Measurements from ENCODE around the gene KRT24.

KRT24 gene

DNA sequence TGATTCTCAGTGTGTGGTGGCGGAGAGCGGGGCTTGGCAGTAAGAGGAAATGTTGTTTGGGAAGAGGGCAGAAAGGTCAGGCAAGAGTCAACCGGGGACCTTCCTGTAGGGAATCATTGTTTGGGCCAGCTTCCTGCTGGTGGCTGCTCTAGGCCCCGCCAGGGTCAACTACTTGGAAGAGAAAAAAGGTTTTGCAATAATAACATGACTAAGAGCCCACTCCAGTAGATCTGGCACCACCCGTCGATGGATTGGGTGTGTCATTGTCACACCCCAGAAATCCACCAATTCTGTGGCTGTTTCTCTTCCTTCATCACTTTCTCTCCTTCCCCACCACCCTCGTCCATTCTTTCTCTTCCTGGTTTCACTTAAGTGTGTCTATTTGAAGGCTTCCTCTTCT lies 4.2 kb upstream of the KRT24 start:
- no peak overlapping the region for H3K9ac ChIP-seq (ENCODE audit: low read length)
- no peaks in the 10 kb centered on the region for H3K4me1 ChIP-seq (ENCODE audit: low read length)
- H3F3A ChIP-seq (ENCODE audit: insufficient read depth, low read length) = no peaks in the 10 kb centered on the region
- no peaks in the 10 kb centered on the region for H3K9me3 ChIP-seq (replicated peaks; ENCODE audit: insufficient read depth, low read length)
- no peaks in the 10 kb centered on the region for H3K27me3 ChIP-seq (replicated peaks; ENCODE audit: insufficient read depth, low read length)
- H2AFZ ChIP-seq (ENCODE audit: low read length) = no peak overlapping the region
- no peaks in the 10 kb centered on the region for H3K36me3 ChIP-seq (replicated peaks; ENCODE audit: insufficient read depth, low read length)
- H3K9me2 ChIP-seq (replicated peaks; ENCODE audit: insufficient read depth, low read length) = no peaks in the 10 kb centered on the region
- no peaks in the 10 kb centered on the region for H3K79me2 ChIP-seq (ENCODE audit: low read length)
- H3K4me2 ChIP-seq (ENCODE audit: low read depth, low read length) = no peak overlapping the region
- TF ChIP-seq CTCF (IDR thresholded peaks at IDR 0.05; ENCODE audit: low read length) = no peak
- no peak overlapping the region for H3K27ac ChIP-seq (ENCODE audit: low read length)
- DNase-seq = no peak
- no peak overlapping the region for H3K4me3 ChIP-seq (ENCODE audit: low read length)
- H4K20me1 ChIP-seq (ENCODE audit: insufficient read depth, low read length) = no peaks in the 10 kb centered on the region

GRCh38 chr17:40705584-40705983 lies 2.0 kb upstream of the KRT24 start:
- Histone ChIP-seq H3K9ac (ENCODE audit: low read length) (no peak overlapping the region), H3K27ac (ENCODE audit: low read length) (no peak overlapping the region), H3K4me1 (ENCODE audit: low read length) (no peaks in the 10 kb centered on the region), H3F3A (ENCODE audit: insufficient read depth, low read length) (no peaks in the 10 kb centered on the region), H3K79me2 (ENCODE audit: low read length) (no peaks in the 10 kb centered on the region), H4K20me1 (ENCODE audit: insufficient read depth, low read length) (no peaks in the 10 kb centered on the region), H3K36me3 (replicated peaks; ENCODE audit: insufficient read depth, low read length) (no peaks in the 10 kb centered on the region), H3K27me3 (replicated peaks; ENCODE audit: insufficient read depth, low read length) (no peaks in the 10 kb centered on the region), H3K4me3 (ENCODE audit: low read length) (no peak overlapping the region), H3K9me3 (replicated peaks; ENCODE audit: insufficient read depth, low read length) (no peaks in the 10 kb centered on the region), H3K4me2 (ENCODE audit: low read depth, low read length) (no peak overlapping the region), H3K9me2 (replicated peaks; ENCODE audit: insufficient read depth, low read length) (no peaks in the 10 kb centered on the region), H2AFZ (ENCODE audit: low read length) (no peak overlapping the region)
- no peak for TF ChIP-seq EZH2 (optimal IDR thresholded peaks at IDR 0.05; ENCODE audit: low read depth, low read length)
- TF ChIP-seq EZH2phosphoT487 (IDR thresholded peaks at IDR 0.05; ENCODE audit: low read length) = no peak
- no peak for TF ChIP-seq CTCF (IDR thresholded peaks at IDR 0.05; ENCODE audit: low read length)
- no peak for DNase-seq

DNA sequence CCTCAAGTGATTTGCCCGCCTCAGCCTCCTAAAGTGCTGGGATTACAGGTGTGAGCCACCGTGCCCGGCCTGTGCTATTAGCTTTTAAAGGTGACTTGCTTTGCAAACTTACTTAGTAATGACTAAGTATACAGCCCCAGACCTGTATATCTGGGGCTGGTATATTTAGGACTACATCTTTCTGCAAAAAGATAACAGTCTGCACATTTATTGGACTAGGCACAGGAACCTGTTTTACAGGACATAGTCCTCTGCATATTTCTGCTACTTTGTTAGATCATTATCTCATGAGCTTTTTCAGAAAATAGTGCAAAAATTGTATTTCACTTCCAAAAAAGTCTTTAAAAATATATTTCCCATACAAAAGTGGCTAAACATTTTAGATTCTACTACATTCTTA lies 1.3 kb downstream of the KRT24 start:
- no peak overlapping the region for H3K27ac ChIP-seq (ENCODE audit: low read length)
- TF ChIP-seq CTCF (IDR thresholded peaks at IDR 0.05; ENCODE audit: low read length) (no peak), EZH2phosphoT487 (IDR thresholded peaks at IDR 0.05; ENCODE audit: low read length) (no peak), EZH2 (optimal IDR thresholded peaks at IDR 0.05; ENCODE audit: low read depth, low read length) (no peak)
- H4K20me1 ChIP-seq (ENCODE audit: insufficient read depth, low read length) = no peaks in the 10 kb centered on the region
- no peaks in the 10 kb centered on the region for H3F3A ChIP-seq (ENCODE audit: insufficient read depth, low read length)
- no peak for DNase-seq
- no peaks in the 10 kb centered on the region for H3K9me3 ChIP-seq (replicated peaks; ENCODE audit: insufficient read depth, low read length)
- H3K4me1 ChIP-seq (ENCODE audit: low read length) = no peaks in the 10 kb centered on the region
- H3K4me3 ChIP-seq (ENCODE audit: low read length) = no peak overlapping the region
- no peak overlapping the region for H2AFZ ChIP-seq (ENCODE audit: low read length)
- H3K4me2 ChIP-seq (ENCODE audit: low read depth, low read length) = no peak overlapping the region
- no peaks in the 10 kb centered on the region for H3K9me2 ChIP-seq (replicated peaks; ENCODE audit: insufficient read depth, low read length)
- H3K27me3 ChIP-seq (replicated peaks; ENCODE audit: insufficient read depth, low read length) = no peaks in the 10 kb centered on the region
- H3K79me2 ChIP-seq (ENCODE audit: low read length) = no peaks in the 10 kb centered on the region
- no peaks in the 10 kb centered on the region for H3K36me3 ChIP-seq (replicated peaks; ENCODE audit: insufficient read depth, low read length)
- no peak overlapping the region for H3K9ac ChIP-seq (ENCODE audit: low read length)

DNA sequence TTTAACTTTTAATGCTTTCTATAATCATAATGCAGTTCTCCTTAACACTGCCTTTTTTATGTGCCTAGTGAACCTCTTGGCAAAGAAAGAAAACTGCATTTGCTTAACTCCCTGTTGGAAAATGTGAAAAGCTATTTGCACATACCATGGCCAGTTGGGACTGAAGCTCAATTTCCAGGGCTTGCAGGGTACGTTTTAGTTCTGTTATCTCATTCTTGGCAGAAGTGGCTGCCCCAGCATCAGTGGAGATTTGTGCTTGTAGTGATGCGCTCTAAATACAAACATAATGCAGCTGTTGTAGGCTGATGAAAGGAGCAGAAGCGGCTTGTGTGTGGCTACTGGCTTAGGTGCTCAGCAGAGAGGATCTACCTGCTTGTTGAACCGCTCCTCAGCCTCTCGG lies 3.7 kb downstream of the KRT24 start:
- Histone ChIP-seq H2AFZ (ENCODE audit: low read length) (no peak overlapping the region), H3K36me3 (replicated peaks; ENCODE audit: insufficient read depth, low read length) (no peaks in the 10 kb centered on the region), H3K9ac (ENCODE audit: low read length) (no peak overlapping the region), H3K79me2 (ENCODE audit: low read length) (no peaks in the 10 kb centered on the region), H3K4me1 (ENCODE audit: low read length) (no peaks in the 10 kb centered on the region), H3F3A (ENCODE audit: insufficient read depth, low read length) (no peaks in the 10 kb centered on the region), H3K4me3 (ENCODE audit: low read length) (no peak overlapping the region), H3K4me2 (ENCODE audit: low read depth, low read length) (no peak overlapping the region), H3K9me2 (replicated peaks; ENCODE audit: insufficient read depth, low read length) (no peaks in the 10 kb centered on the region), H3K9me3 (replicated peaks; ENCODE audit: insufficient read depth, low read length) (no peaks in the 10 kb centered on the region), H3K27me3 (replicated peaks; ENCODE audit: insufficient read depth, low read length) (no peaks in the 10 kb centered on the region), H4K20me1 (ENCODE audit: insufficient read depth, low read length) (no peaks in the 10 kb centered on the region), H3K27ac (ENCODE audit: low read length) (no peak overlapping the region)
- TF ChIP-seq CTCF (IDR thresholded peaks at IDR 0.05; ENCODE audit: low read length) (no peak), EZH2 (optimal IDR thresholded peaks at IDR 0.05; ENCODE audit: low read depth, low read length) (no peak), EZH2phosphoT487 (IDR thresholded peaks at IDR 0.05; ENCODE audit: low read length) (no peak)
- DNase-seq = no peak
